Measurements from ENCODE around the gene DACT3. TPM values are rescaled to one million over a fixed set of nuclear protein-coding genes. Genes with fewer than 3 reads are reported as not detected.

The DACT3 gene
- total and polyA plus RNA-seq, 8 donors, result 6.1 to 29.9 (median 10.4) TPM

DNA sequence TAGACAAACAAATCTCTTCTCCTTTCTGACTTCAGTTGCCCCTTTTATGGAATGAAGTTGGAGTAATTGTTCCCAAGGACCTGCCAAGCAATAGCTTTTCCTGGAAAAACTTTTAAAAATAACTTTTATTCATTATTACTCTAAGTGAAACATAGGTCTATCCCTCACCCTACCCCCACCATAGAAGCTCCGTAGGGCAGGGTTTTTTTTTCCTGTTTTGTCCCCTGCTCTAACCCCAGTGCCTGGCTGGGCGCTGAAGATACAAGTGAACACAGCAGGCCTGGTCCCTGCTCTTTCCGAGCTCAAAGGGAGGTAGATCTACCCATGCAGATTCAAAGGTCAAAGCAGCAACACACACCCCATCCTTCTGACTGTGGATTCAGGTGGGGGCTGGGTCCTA, 16.3 kb downstream of the DACT3 start:
- Histone ChIP-seq H3K4me1 (peaks cover 2 to 29% (median 7%) of the 10 kb centered on the region in 4 donors), H3K27me3 (peaks cover 0 to 48% (median 23%) of the 10 kb centered on the region in 3 donors), H3K9me3 (peaks cover 0 to 14% (median 3%) of the 10 kb centered on the region in 4 donors), H3K36me3 (peaks cover 0 to 11% (median 5%) of the 10 kb centered on the region in 4 donors), H3K27ac (peak overlapping the region in 4 of 5 donors; percentile 15 to 53 (median 39)), H3K4me3 (no peak overlapping the region)
- WGBS, 5 donors, result 16 to 43% (median 33%) methylated on average over 3 of the region's 3 CpGs
- DNase-seq, result no peak
- intact Hi-C loops (cut with DNase I; ENCODE audit: low total_unique reads), result no loop called here
- TF ChIP-seq, protein P1, sequence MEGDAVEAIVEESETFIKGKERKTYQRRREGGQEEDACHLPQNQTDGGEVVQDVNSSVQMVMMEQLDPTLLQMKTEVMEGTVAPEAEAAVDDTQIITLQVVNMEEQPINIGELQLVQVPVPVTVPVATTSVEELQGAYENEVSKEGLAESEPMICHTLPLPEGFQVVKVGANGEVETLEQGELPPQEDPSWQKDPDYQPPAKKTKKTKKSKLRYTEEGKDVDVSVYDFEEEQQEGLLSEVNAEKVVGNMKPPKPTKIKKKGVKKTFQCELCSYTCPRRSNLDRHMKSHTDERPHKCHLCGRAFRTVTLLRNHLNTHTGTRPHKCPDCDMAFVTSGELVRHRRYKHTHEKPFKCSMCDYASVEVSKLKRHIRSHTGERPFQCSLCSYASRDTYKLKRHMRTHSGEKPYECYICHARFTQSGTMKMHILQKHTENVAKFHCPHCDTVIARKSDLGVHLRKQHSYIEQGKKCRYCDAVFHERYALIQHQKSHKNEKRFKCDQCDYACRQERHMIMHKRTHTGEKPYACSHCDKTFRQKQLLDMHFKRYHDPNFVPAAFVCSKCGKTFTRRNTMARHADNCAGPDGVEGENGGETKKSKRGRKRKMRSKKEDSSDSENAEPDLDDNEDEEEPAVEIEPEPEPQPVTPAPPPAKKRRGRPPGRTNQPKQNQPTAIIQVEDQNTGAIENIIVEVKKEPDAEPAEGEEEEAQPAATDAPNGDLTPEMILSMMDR (IDR thresholded peaks at IDR 0.05), result no peak
- TF ChIP-seq EP300 (IDR thresholded peaks at IDR 0.05), result no peak
- no peak for TF ChIP-seq POLR2A (IDR thresholded peaks at IDR 0.05)
- TF ChIP-seq POLR2AphosphoS5 (IDR thresholded peaks at IDR 0.05), result no peak

DNA sequence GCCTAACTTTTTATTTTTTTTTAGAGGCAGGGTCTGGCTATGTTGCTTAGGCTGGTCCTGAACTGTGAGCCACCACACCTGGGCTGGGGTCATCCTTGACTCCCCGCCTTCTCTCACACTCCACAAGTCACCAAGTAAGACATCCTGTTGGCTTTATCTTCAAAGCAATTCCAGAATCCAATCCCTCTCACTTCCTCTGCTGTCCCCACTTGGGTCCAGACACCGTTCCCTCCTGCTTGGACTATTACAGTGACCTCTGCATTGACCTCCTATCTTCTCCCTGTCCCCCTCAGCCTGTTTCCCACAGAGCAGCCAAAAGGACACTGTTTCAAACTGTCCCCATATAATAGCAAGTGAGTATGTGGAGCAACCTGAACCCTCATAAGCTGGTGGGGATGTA, 20.3 kb downstream of the DACT3 start:
- no peak for DNase-seq
- TF ChIP-seq, protein P1 (IDR thresholded peaks at IDR 0.05), result no peak
- no peak for TF ChIP-seq POLR2A (IDR thresholded peaks at IDR 0.05)
- TF ChIP-seq EP300 (IDR thresholded peaks at IDR 0.05), result no peak
- TF ChIP-seq POLR2AphosphoS5 (IDR thresholded peaks at IDR 0.05), result no peak
- 76 to 84% (median 81%) methylated on average over 2 of the region's 2 CpGs for WGBS, 5 donors
- peaks cover 13 to 46% (median 30%) of the 10 kb centered on the region in 4 donors for H3K4me1 ChIP-seq
- no peaks in the 10 kb centered on the region for H3K9me3 ChIP-seq
- intact Hi-C loops (cut with DNase I; ENCODE audit: low total_unique reads), result no loop called here
- H3K27ac ChIP-seq, result peak overlapping the region in 1 of 5 donors; percentile 85
- no peaks in the 10 kb centered on the region for H3K36me3 ChIP-seq
- H3K27me3 ChIP-seq, result peaks cover 0 to 49% (median 14%) of the 10 kb centered on the region in 3 donors
- H3K4me3 ChIP-seq, result no peak overlapping the region

DNA sequence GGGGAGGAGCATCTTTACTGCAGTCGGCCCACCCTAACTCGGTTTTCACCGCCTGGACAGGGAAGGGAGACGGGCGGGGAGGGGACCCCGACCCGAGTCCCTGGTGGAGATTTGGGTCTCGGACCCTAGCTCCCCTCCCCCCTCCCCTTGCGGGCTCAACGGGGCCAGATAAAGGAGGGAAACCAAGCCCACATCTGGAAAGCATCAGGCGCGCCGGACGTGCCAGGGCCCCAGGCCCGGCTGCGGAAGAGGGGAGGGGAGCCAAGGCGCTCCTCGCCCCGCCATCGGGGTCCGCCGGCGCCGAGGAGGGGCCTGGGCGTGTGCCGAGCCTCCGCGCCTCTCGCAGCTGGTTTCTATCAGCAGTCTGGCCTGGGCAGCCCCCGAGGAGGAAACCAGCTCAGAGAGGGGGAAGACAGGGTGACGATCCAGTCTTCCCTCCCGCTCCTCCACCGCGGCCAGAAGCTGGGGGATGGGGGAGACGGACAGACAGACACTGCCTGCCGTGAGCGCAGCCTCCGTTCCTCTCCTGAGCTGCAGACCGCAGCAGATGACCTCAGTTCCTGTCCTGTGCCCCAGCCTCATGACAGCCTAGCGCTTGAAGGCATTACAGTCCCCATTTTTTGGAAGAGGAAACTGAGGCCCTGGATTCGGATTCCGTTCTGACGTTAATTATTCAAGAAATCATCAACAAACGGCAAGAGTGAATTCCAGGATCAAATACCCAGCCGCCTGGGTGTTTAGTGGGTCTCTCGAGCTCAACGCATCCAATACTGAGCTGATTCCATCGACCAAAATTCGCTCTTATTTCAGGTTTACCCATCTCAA, 21.4 kb downstream of the DACT3 start:
- TF ChIP-seq EP300 (IDR thresholded peaks at IDR 0.05) (no peak), POLR2AphosphoS5 (IDR thresholded peaks at IDR 0.05) (peak in 1 of 3 donors; percentile 57)
- TF ChIP-seq, protein P1 (IDR thresholded peaks at IDR 0.05), result no peak
- H3K4me1 ChIP-seq, result peaks cover 18 to 42% (median 36%) of the 10 kb centered on the region in 4 donors
- no peaks in the 10 kb centered on the region for H3K9me3 ChIP-seq
- 7 to 10% (median 8%) methylated on average over 27 to 48 of the region's 49 CpGs for WGBS, 5 donors
- peak in 1 of 2 donors; percentile 95 for DNase-seq
- peak overlapping the region; percentile 37 to 53 (median 46) for H3K4me3 ChIP-seq
- H3K36me3 ChIP-seq, result no peaks in the 10 kb centered on the region
- peak overlapping the region; percentile 12 to 85 (median 82) for H3K27ac ChIP-seq
- peaks cover 0 to 56% (median 21%) of the 10 kb centered on the region in 3 donors for H3K27me3 ChIP-seq
- intact Hi-C loops (cut with DNase I; ENCODE audit: low total_unique reads), result no loop called here

DNA sequence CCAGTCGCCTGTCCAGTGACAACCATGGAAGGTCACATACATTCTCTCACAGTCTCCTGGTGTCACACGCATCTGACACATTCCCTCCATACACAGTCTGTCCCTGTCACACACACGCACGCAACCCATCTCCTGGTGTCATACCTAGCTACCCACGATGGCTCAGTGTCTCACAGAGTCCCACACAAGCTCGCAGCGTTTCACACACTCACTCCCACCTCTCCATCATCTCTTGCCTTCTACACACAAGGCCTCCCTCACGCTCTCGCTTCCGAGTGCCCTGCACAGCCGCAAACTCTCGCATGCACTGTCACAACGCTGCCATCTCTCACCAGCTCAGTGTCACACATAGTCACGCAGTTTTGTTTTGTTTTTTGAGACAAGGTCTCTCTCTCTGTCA, 23.8 kb downstream of the DACT3 start:
- no peak for DNase-seq
- TF ChIP-seq POLR2AphosphoS5 (IDR thresholded peaks at IDR 0.05) (no peak), EP300 (IDR thresholded peaks at IDR 0.05) (no peak), POLR2A (IDR thresholded peaks at IDR 0.05) (no peak)
- TF ChIP-seq, protein P1 (IDR thresholded peaks at IDR 0.05), result no peak
- H3K27me3 ChIP-seq, result peaks cover 0 to 74% (median 22%) of the 10 kb centered on the region in 3 donors
- no peak overlapping the region for H3K4me3 ChIP-seq
- 75 to 80% (median 77%) methylated on average over 14 of the region's 14 CpGs for WGBS, 5 donors
- intact Hi-C loops (cut with DNase I; ENCODE audit: low total_unique reads), result no loop called here
- peaks cover 30 to 56% (median 52%) of the 10 kb centered on the region in 4 donors for H3K4me1 ChIP-seq
- no peaks in the 10 kb centered on the region for H3K9me3 ChIP-seq
- H3K27ac ChIP-seq, result no peak overlapping the region
- no peaks in the 10 kb centered on the region for H3K36me3 ChIP-seq

All from stomach (tissue), 9 donors.